SK-N-SH treated with all-trans-retinoic acid at 6 μM for 48 hours (cell line): ENCODE data around the gene GOLGA1.

Experiments
- ARNTL ChIP-seq: fragments of 450-650 bp; formaldehyde crosslinking; IDR thresholded peaks from 2 replicates; pipeline ENCODE4 v1.5.0; 2020; ENCODE audit warnings: low read depth, mild to moderate bottlenecking, moderate library complexity, borderline replicate concordance
- BACH2 ChIP-seq: fragments of 250-450 bp; sonication (Bioruptor Pico); IDR thresholded peaks from 2 replicates; pipeline ENCODE4 v1.9.0; 2021; ENCODE audit warnings: mild to moderate bottlenecking, borderline replicate concordance
- CSDC2 ChIP-seq: fragments of 250-450 bp; sonication (Bioruptor Pico); IDR thresholded peaks from 2 replicates; pipeline ENCODE4 v1.5.0; 2020; ENCODE audit warnings: mild to moderate bottlenecking, moderate library complexity
- GLIS3 ChIP-seq: fragments of 250-450 bp; sonication (Bioruptor Pico); IDR thresholded peaks from 2 replicates; pipeline ENCODE4 v1.5.0; 2020; ENCODE audit warnings: mild to moderate bottlenecking, moderate library complexity
- RARB ChIP-seq: fragments of 250-450 bp; sonication (Bioruptor Pico); IDR thresholded peaks from 2 replicates; pipeline ENCODE4 v1.8.0; 2021; ENCODE audit warnings: mild to moderate bottlenecking, moderate library complexity
- TOX ChIP-seq: fragments of 250-450 bp; sonication (Bioruptor Pico); IDR thresholded peaks from 2 replicates; pipeline ENCODE4 v1.8.0; 2021; ENCODE audit warnings: mild to moderate bottlenecking, moderate library complexity, borderline replicate concordance
- ZFP3 ChIP-seq: fragments of 250-450 bp; sonication (Bioruptor Pico); IDR thresholded peaks from 2 replicates; pipeline ENCODE4 v1.5.0; 2020; ENCODE audit warnings: mild to moderate bottlenecking, moderate library complexity
- ZFP30 ChIP-seq: fragments of 450-650 bp; formaldehyde crosslinking; IDR thresholded peaks from 2 replicates; pipeline ENCODE4 v1.5.0; 2022; ENCODE audit warnings: mild to moderate bottlenecking, moderate library complexity

DNA sequence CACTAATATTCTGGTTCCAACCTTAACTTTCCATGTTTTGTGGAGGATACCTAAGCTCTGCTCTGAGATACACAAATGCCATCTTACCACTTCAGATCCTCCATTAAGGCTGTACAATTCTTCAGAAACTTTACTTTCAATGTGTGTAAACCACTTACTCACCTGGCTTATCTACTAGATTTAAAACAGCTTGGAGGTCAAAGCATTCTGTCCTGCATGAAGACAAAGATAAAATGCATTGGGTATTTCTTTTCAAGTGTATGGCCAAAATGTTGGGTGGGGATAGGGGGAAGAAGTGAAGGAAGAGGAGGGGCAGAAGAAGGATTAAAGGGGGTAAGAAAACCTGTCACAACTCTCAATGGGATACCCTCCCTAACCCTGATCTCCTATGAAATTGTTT lies 939 bp downstream of the GOLGA1 start:
- TF ChIP-seq ZFP30 (CRISPR knock-in tag) (no peak), ZFP3 (no peak), RARB (CRISPR knock-in tag) (no peak), TOX (CRISPR knock-in tag) (no peak), BACH2 (no peak), CSDC2 (CRISPR knock-in tag) (no peak), ARNTL (CRISPR knock-in tag) (no peak), GLIS3 (CRISPR knock-in tag) (no peak)
